ENCODE data around the gene SLC36A2.
"Not testable (repeated sequence)": the region's sequence is repeated elsewhere in the genome, so short reads cannot be mapped to it uniquely, and the experiment has no call there.

The SLC36A2 gene

GRCh38 chr5:151320481-151320880, 26.9 kb downstream of the SLC36A2 start:
- no peak for DNase-seq

GRCh38 chr5:151318850-151319732, 28.3 kb downstream of the SLC36A2 start:
- DNase-seq = peak in 2 of 3 experiments; percentile 2 to 70

- no peak for DNase-seq
These were observed 29.5 kb downstream of the SLC36A2 start for GRCh38 chr5:151317871-151318270.

- peak; percentile 9 to 69 (median 50) for DNase-seq
These were observed 31.3 kb downstream of the SLC36A2 start for GRCh38 chr5:151315998-151316597.

- DNase-seq = no peak
These were observed 34.0 kb downstream of the SLC36A2 start for GRCh38 chr5:151313357-151313756.

GRCh38 chr5:151312756-151313324, 34.5 kb downstream of the SLC36A2 start:
- no peak for DNase-seq

- DNase-seq = no peak
These were observed 36.4 kb downstream of the SLC36A2 start for GRCh38 chr5:151310932-151311331.

GRCh38 chr5:151309821-151310220, 37.5 kb downstream of the SLC36A2 start:
- not testable (repeated sequence) for DNase-seq

- DNase-seq = not testable (repeated sequence)
These were observed 38.1 kb downstream of the SLC36A2 start for GRCh38 chr5:151309266-151309665.

GRCh38 chr5:151303666-151304065, 43.7 kb downstream of the SLC36A2 start, which contains the start of gene SLC36A3:
TSS of gene SLC36A3 (minus strand) at chr5:151303766. CDS start at chr5:151303354, 412 bp downstream.
- DNase-seq = no peak

GRCh38 chr5:151298063-151298855, 49.1 kb downstream of the SLC36A2 start:
- peak in 2 of 3 experiments; percentile 53 to 56 for DNase-seq

- no peak for DNase-seq
These were observed 50.4 kb downstream of the SLC36A2 start for GRCh38 chr5:151296974-151297373.

- no peak for DNase-seq
These were observed 50.9 kb downstream of the SLC36A2 start for GRCh38 chr5:151296478-151296830.

GRCh38 chr5:151295791-151296477, 51.4 kb downstream of the SLC36A2 start:
- no peak for DNase-seq

GRCh38 chr5:151295138-151295537, 52.2 kb downstream of the SLC36A2 start:
- DNase-seq = no peak

GRCh38 chr5:151293624-151294023, 53.7 kb downstream of the SLC36A2 start:
- no peak for DNase-seq

- peak; percentile 24 to 64 (median 56) for DNase-seq
These were observed 59.2 kb downstream of the SLC36A2 start for GRCh38 chr5:151288180-151288579.

- no peak for DNase-seq
These were observed 61.1 kb downstream of the SLC36A2 start for GRCh38 chr5:151286246-151286645.

GRCh38 chr5:151285683-151286082, 61.7 kb downstream of the SLC36A2 start:
- DNase-seq = no peak

- no peak for DNase-seq
These were observed 62.9 kb downstream of the SLC36A2 start for GRCh38 chr5:151284392-151284967.

- no peak for DNase-seq
These were observed 64.1 kb downstream of the SLC36A2 start for GRCh38 chr5:151283120-151283825.

Measured in NCI-H1417 (cell line).